H9 (cell line): ENCODE data around the gene COG2. TPM values are rescaled to one million over a fixed set of nuclear protein-coding genes. Genes with fewer than 3 reads are reported as not detected.

ENCODE experiments used
- DNase-seq: peaks from one replicate; pipeline ENCODE4 v3.0.0-alpha.2; 2017
- H2AFZ ChIP-seq: one replicate; pipeline ENCODE4 v1.6.1; 2013; ENCODE audit warnings: mild to moderate bottlenecking, low read length, control low read depth, moderate library complexity
- H2AK5ac ChIP-seq: 2 replicates; pipeline ENCODE4 v1.6.1; 2013; ENCODE audit warnings: low read length, control low read depth, mixed read lengths; ENCODE audit not compliant: insufficient read length
- H2BK120ac ChIP-seq: one replicate; pipeline ENCODE4 v1.6.1; 2013; ENCODE audit warnings: low read depth, mild to moderate bottlenecking, low read length, control low read depth, inconsistent platforms; ENCODE audit not compliant: poor library complexity, severe bottlenecking
- H2BK12ac ChIP-seq: 2 replicates; pipeline ENCODE4 v1.6.1; 2013; ENCODE audit warnings: low read length, control low read depth, mixed read lengths, low read depth; ENCODE audit not compliant: insufficient read length
- H2BK15ac ChIP-seq: 2 replicates; pipeline ENCODE4 v1.6.1; 2013; ENCODE audit warnings: low read depth, low read length, control low read depth
- H2BK20ac ChIP-seq: one replicate; pipeline ENCODE4 v1.6.1; 2013; ENCODE audit warnings: low read depth, mild to moderate bottlenecking, low read length, control low read depth, inconsistent platforms; ENCODE audit not compliant: poor library complexity, severe bottlenecking
- H2BK5ac ChIP-seq: 2 replicates; pipeline ENCODE4 v1.6.1; 2013; ENCODE audit warnings: low read length, control low read depth, mixed read lengths; ENCODE audit not compliant: insufficient read length
- H3K14ac ChIP-seq: 2 replicates; pipeline ENCODE4 v1.6.1; 2013; ENCODE audit warnings: low read length, control low read depth; ENCODE audit not compliant: insufficient read depth
- H3K18ac ChIP-seq: 2 replicates; pipeline ENCODE4 v1.6.1; 2013; ENCODE audit warnings: low read depth, mild to moderate bottlenecking, mixed read lengths, low read length, control low read depth; ENCODE audit not compliant: insufficient read length
- H3K23ac ChIP-seq: 2 replicates; pipeline ENCODE4 v1.6.1; 2013; ENCODE audit warnings: low read length, control low read depth, mixed read lengths, low read depth; ENCODE audit not compliant: insufficient read length
- H3K23me2 ChIP-seq: 2 replicates; pipeline ENCODE4 v1.6.1; 2013; ENCODE audit warnings: low read depth, mild to moderate bottlenecking, mixed read lengths, low read length, control low read depth; ENCODE audit not compliant: insufficient read length, poor library complexity, severe bottlenecking
- H3K27ac ChIP-seq: 2 replicates; pipeline ENCODE4 v1.5.1; 2013; ENCODE audit warnings: low read length, control low read depth, mixed read lengths, low read depth; ENCODE audit not compliant: insufficient read length
- H3K27me3 ChIP-seq: 2 replicates; pipeline ENCODE4 v1.6.1; 2013; ENCODE audit warnings: low read length, control low read depth, inconsistent platforms; ENCODE audit not compliant: insufficient read depth
- H3K4ac ChIP-seq: 2 replicates; pipeline ENCODE4 v1.6.1; 2013; ENCODE audit warnings: low read depth, mild to moderate bottlenecking, control low read depth, inconsistent platforms, low read length, moderate library complexity
- H3K4me1 ChIP-seq: 2 replicates; pipeline ENCODE4 v1.6.1; 2013; ENCODE audit warnings: low read length, control low read depth, inconsistent platforms; ENCODE audit not compliant: insufficient read depth
- H3K4me2 ChIP-seq: 2 replicates; pipeline ENCODE4 v1.6.1; 2013; ENCODE audit warnings: low read length, control low read depth, mixed read lengths; ENCODE audit not compliant: insufficient read length, insufficient read depth
- H3K56ac ChIP-seq: 2 replicates; pipeline ENCODE4 v1.6.1; 2013; ENCODE audit warnings: low read depth, mild to moderate bottlenecking, mixed read lengths, low read length, control low read depth; ENCODE audit not compliant: insufficient read length
- H3K79me1 ChIP-seq: 2 replicates; pipeline ENCODE4 v1.6.1; 2013; ENCODE audit warnings: low read depth, mild to moderate bottlenecking, moderate library complexity, low read length, control low read depth, inconsistent platforms; ENCODE audit not compliant: insufficient read depth, poor library complexity, severe bottlenecking
- H3K79me2 ChIP-seq: 2 replicates; pipeline ENCODE4 v1.6.1; 2013; ENCODE audit warnings: low read length, control low read depth, inconsistent platforms; ENCODE audit not compliant: insufficient read depth
- H3K9ac ChIP-seq: 2 replicates; pipeline ENCODE4 v1.6.1; 2013; ENCODE audit warnings: low read length, control low read depth, mixed read lengths; ENCODE audit not compliant: insufficient read length; ENCODE audit errors: extremely low read depth
- H3K9me3 ChIP-seq: one replicate; pipeline ENCODE4 v1.6.1; 2013; ENCODE audit warnings: low read depth, low read length, inconsistent platforms; ENCODE audit not compliant: control insufficient read depth
- H3T11ph ChIP-seq: one replicate; pipeline ENCODE4 v1.6.1; 2013; ENCODE audit warnings: mild to moderate bottlenecking, low read length, control low read depth, inconsistent platforms
- H4K20me1 ChIP-seq: one replicate; pipeline ENCODE4 v1.6.1; 2013; ENCODE audit not compliant: control insufficient read depth, insufficient read length, insufficient read depth
- H4K5ac ChIP-seq: 2 replicates; pipeline ENCODE4 v1.6.1; 2013; ENCODE audit warnings: low read depth, mild to moderate bottlenecking, mixed read lengths, low read length, control low read depth; ENCODE audit not compliant: insufficient read length
- H4K8ac ChIP-seq: replicated peaks from 2 replicates; pipeline ENCODE4 v1.6.1; 2013; ENCODE audit warnings: low read length, control low read depth, mixed read lengths, low read depth; ENCODE audit not compliant: insufficient read length
- H4K91ac ChIP-seq: 2 replicates; pipeline ENCODE4 v1.6.1; 2013; ENCODE audit warnings: low read depth, mild to moderate bottlenecking, moderate library complexity, mixed read lengths, low read length, control low read depth; ENCODE audit not compliant: insufficient read length
- H3K27ac Mint-ChIP-seq, 3 experiments: 2 replicates in 2 of 3; 3 replicates in 1 of 3; pipeline ENCODE4 v1.8.0; 2020 to 2021; ENCODE audit warnings: mixed read lengths in 3 of 3, mild to moderate bottlenecking in 1 of 3, moderate library complexity in 1 of 3
- H3K27me3 Mint-ChIP-seq: 2 replicates; pipeline ENCODE4 v1.8.0; 2021; ENCODE audit warnings: low read depth, mild to moderate bottlenecking, moderate library complexity, mixed read lengths
- H3K36me3 Mint-ChIP-seq, 3 experiments: 2 replicates in 2 of 3; 3 replicates in 1 of 3; pipeline ENCODE4 v1.8.0; 2020 to 2021; ENCODE audit warnings: low read depth in 3 of 3, mixed read lengths in 3 of 3; ENCODE audit not compliant: insufficient read depth in 1 of 3
- H3K4me1 Mint-ChIP-seq, 2 experiments: 2 replicates each; pipeline ENCODE4 v1.8.0; 2020; ENCODE audit warnings: mixed read lengths in 2 of 2
- H3K4me3 Mint-ChIP-seq, 2 experiments: 2 replicates in 1 of 2; 3 replicates in 1 of 2; pipeline ENCODE4 v1.8.0; 2020 to 2021; ENCODE audit warnings: mild to moderate bottlenecking in 2 of 2, mixed read lengths in 2 of 2, moderate library complexity in 1 of 2
- H3K9me3 Mint-ChIP-seq, 2 experiments: 2 replicates in 1 of 2; 3 replicates in 1 of 2; pipeline ENCODE4 v1.8.0; 2020; ENCODE audit warnings: mild to moderate bottlenecking in 2 of 2, mixed read lengths in 2 of 2, moderate library complexity in 1 of 2
- CTCF ChIP-seq: fragments of 200-600 bp; sonication (generic); conservative IDR thresholded peaks from 3 replicates; pipeline ENCODE4 v1.8.0; 2021; ENCODE audit warnings: antibody characterized with exemption, mild to moderate bottlenecking
- WGBS: extraction: QIAGEN DNeasy Blood & Tissue Kit; methylation state at CpG from one replicate; pipeline ENCODE4 v1.1.7; 2013; ENCODE audit warnings: missing lambda C conversion rate, low lambda C conversion rate, mixed read lengths; ENCODE audit not compliant: insufficient read length; ENCODE audit errors: extremely low coverage; 5-methylcytosine and 5-hydroxymethylcytosine counted together
- total RNA-seq: library from RNA; stranded (reverse); gene quantifications from 2 replicates; pipeline ENCODE4 v1.2.1, GENCODE V29; 2021

The COG2 gene
- total RNA-seq, 1 experiment from 2014 or later, result 42.2 TPM

- H2BK12ac ChIP-seq, result no peak overlapping the region
- H3K18ac ChIP-seq, result no peak overlapping the region
- Mint-ChIP-seq H3K9me3 (no peaks in the 10 kb centered on the region), H3K36me3 (no peaks in the 10 kb centered on the region), H3K4me1 (peaks cover 13 to 20% of the 10 kb centered on the region in 2 experiments), H3K27me3 (peaks cover 23% of the 10 kb centered on the region), H3K4me3 (no peak overlapping the region), H3K27ac (no peak overlapping the region)
- no peak overlapping the region for H3K4ac ChIP-seq
- H3K9ac ChIP-seq, result no peak overlapping the region
- no peak overlapping the region for H2AK5ac ChIP-seq
- no peaks in the 10 kb centered on the region for H3K23me2 ChIP-seq
- no peak overlapping the region for H2BK15ac ChIP-seq
- H2BK5ac ChIP-seq, result no peak overlapping the region
- H3K79me2 ChIP-seq, result no peaks in the 10 kb centered on the region
- no peak overlapping the region for H4K8ac ChIP-seq
- H3K56ac ChIP-seq, result no peak overlapping the region
- no peak overlapping the region for H3K4me2 ChIP-seq
- no peaks in the 10 kb centered on the region for H3K4me1 ChIP-seq
- no peaks in the 10 kb centered on the region for H3K9me3 ChIP-seq
- H3K14ac ChIP-seq, result no peak overlapping the region
- H3T11ph ChIP-seq, result no peak overlapping the region
- no peak for DNase-seq
- no peak overlapping the region for H2BK20ac ChIP-seq
- WGBS, result no CpG with 5 or more reads among the region's 3 CpGs
- H3K27ac ChIP-seq, result no peak overlapping the region
- no peak overlapping the region for H2AFZ ChIP-seq
- TF ChIP-seq CTCF, result no peak
- no peak overlapping the region for H2BK120ac ChIP-seq
- no peak overlapping the region for H4K91ac ChIP-seq
- no peaks in the 10 kb centered on the region for H3K79me1 ChIP-seq
- H4K20me1 ChIP-seq, result no peaks in the 10 kb centered on the region
- H3K27me3 ChIP-seq, result no peaks in the 10 kb centered on the region
- H3K23ac ChIP-seq, result no peak overlapping the region
- H4K5ac ChIP-seq, result no peak overlapping the region
These were observed 69.0 kb downstream of the COG2 start for GRCh38 chr1:230711245-230711644.
